GM12878 (cell line): ENCODE data around the gene TBC1D1. TPM values are rescaled to one million over a fixed set of nuclear protein-coding genes. Genes with fewer than 3 reads are reported as not detected.

ENCODE experiments used
- ATAC-seq: fragments of 200-7000 bp; cut with Tn5 transposase; 3 replicates; pipeline ENCODE4 v1.9.1; 2020; ENCODE audit warnings: mild to moderate bottlenecking, moderate library complexity
- BruUV-seq: library from RNA; stranded (reverse); fragments of 400-500 nt; replicated peaks from 2 replicates; lab custom pipeline; 2021; lab: Mats Ljungman, UMichigan
- CTCF ChIA-PET: fragments of 300-600 bp; sonication (Branson Sonifier 250); formaldehyde crosslinking; extraction: SDS; loops from one replicate; lab custom pipeline; 2021; ENCODE audit warnings: inconsistent platforms; lab: Yijun Ruan, JAX
- POLR2A ChIA-PET: fragments of 350-600 bp; formaldehyde crosslinking; extraction: SDS; loops from one replicate; lab custom pipeline; 2021; ENCODE audit warnings: inconsistent platforms; lab: Charles Lee
- RAD21 ChIA-PET: fragments of 300-600 bp; sonication (Branson Sonifier 250); formaldehyde crosslinking; loops from one replicate; lab custom pipeline; 2023; ENCODE audit warnings: antibody characterized with exemption; ENCODE audit not compliant: unreplicated experiment; lab: Charles Lee
- SMC1A ChIA-PET: fragments of 300-600 bp; sonication (Branson Sonifier 250); formaldehyde crosslinking; loops from one replicate; lab custom pipeline; 2023; ENCODE audit not compliant: unreplicated experiment, uncharacterized antibody; lab: Charles Lee
- DNase-seq: peaks from one replicate; pipeline ENCODE4 v3.0.0-alpha.2; 2011; ENCODE audit warnings: low read depth, low spot score
- FAIRE-seq: peaks from 3 replicates; lab custom pipeline; 2011; peaks lifted over from hg19 to GRCh38; lab: Jason Lieb, UNC
- H2AFZ ChIP-seq: 2 replicates; pipeline ENCODE4 v1.6.0; 2011; ENCODE audit warnings: low read depth, low read length, control low read depth; ENCODE audit not compliant: control insufficient read depth
- H3K27ac ChIP-seq: 2 replicates; pipeline ENCODE4 v1.5.1; 2011; ENCODE audit warnings: control low read depth; ENCODE audit not compliant: control insufficient read depth, insufficient read depth
- H3K27me3 ChIP-seq, 2 experiments: replicated peaks in 1 of 2; 2 replicates each; pipeline versions ENCODE4 v1.6.0 to v1.6.1; 2011; ENCODE audit warnings: low read length in 1 of 2; ENCODE audit not compliant: control insufficient read depth in 2 of 2, insufficient read depth in 2 of 2
- H3K36me3 ChIP-seq, 2 experiments: 2 replicates each; pipeline ENCODE4 v1.5.1; 2011; ENCODE audit warnings: low read length in 1 of 2; ENCODE audit not compliant: control insufficient read depth in 2 of 2, insufficient read depth in 2 of 2
- H3K4me1 ChIP-seq: 2 replicates; pipeline ENCODE4 v1.6.1; 2011; ENCODE audit warnings: mild to moderate bottlenecking, low read length, moderate library complexity, mixed read lengths; ENCODE audit not compliant: control insufficient read depth, insufficient read depth
- H3K4me2 ChIP-seq: 2 replicates; pipeline ENCODE4 v1.6.0; 2011; ENCODE audit warnings: control low read depth; ENCODE audit not compliant: control insufficient read depth, insufficient read depth
- H3K4me3 ChIP-seq: fragments of 200-600 bp; sonication (generic); 2 replicates; pipeline ENCODE4 v1.5.1; 2016
- H3K79me2 ChIP-seq: 2 replicates; pipeline ENCODE4 v1.6.0; 2011; ENCODE audit warnings: low read length; ENCODE audit not compliant: control insufficient read depth, insufficient read depth
- H3K9ac ChIP-seq: 2 replicates; pipeline ENCODE4 v1.8.0; 2011; ENCODE audit warnings: low read length, control low read depth, mixed read lengths; ENCODE audit not compliant: control insufficient read depth, insufficient read depth
- H3K9me3 ChIP-seq: replicated peaks from 3 replicates; pipeline ENCODE4 v1.5.1; 2011; ENCODE audit warnings: mild to moderate bottlenecking, low read length; ENCODE audit not compliant: control insufficient read depth, insufficient read depth
- H4K20me1 ChIP-seq: 2 replicates; pipeline ENCODE4 v1.6.0; 2011; ENCODE audit not compliant: control insufficient read depth, insufficient read depth
- GABPA ChIP-seq: IDR thresholded peaks from 2 replicates; pipeline ENCODE4 v1.6.1; 2014; ENCODE audit warnings: antibody characterized with exemption, low read depth, mild to moderate bottlenecking, inconsistent platforms
- NFXL1 ChIP-seq: fragments of 450-650 bp; IDR thresholded peaks from 2 replicates; pipeline ENCODE4 v1.6.1; 2017; ENCODE audit warnings: antibody characterized with exemption, mild to moderate bottlenecking, borderline replicate concordance
- RUNX3 ChIP-seq: IDR thresholded peaks from 2 replicates; pipeline ENCODE4 v1.6.1; 2012; ENCODE audit warnings: low read length, inconsistent platforms
- SMAD5 ChIP-seq: IDR thresholded peaks from 2 replicates; pipeline ENCODE4 v1.6.1; 2016; ENCODE audit warnings: antibody characterized with exemption, low read depth
- TCF12 ChIP-seq: IDR thresholded peaks from 2 replicates; pipeline ENCODE4 v1.6.1; 2011; ENCODE audit warnings: low read depth, mild to moderate bottlenecking, low read length
- WGBS: methylation state at CpG from one replicate; pipeline ENCODE4 v1.1.6; 2016; ENCODE audit warnings: low lambda C conversion rate; ENCODE audit not compliant: insufficient replicate concordance, insufficient coverage; ENCODE audit errors: missing lambda C conversion rate; 5-methylcytosine and 5-hydroxymethylcytosine counted together
- in situ Hi-C: fragments of 300-500 bp; cut with MboI; formaldehyde crosslinking; loops from 9 replicates; pipeline ENCODE4 v1.14.3; 2018; ENCODE audit warnings: mixed read lengths
- intact Hi-C: fragments of 100-400 bp; cut with micrococcal nuclease; formaldehyde crosslinking; loops from one replicate; pipeline ENCODE4 v1.14.2; 2022; ENCODE audit not compliant: unreplicated experiment
- polyA plus RNA-seq, 11 experiments: library from polyadenylated mRNA; depleted of rRNA in 4 of 11; unstranded in 6 of 11; stranded (reverse) in 5 of 11; fragments of >200 nt; fragmentation: Nextera tagmentation in 4 of 11; fragmentation: Illumina TruSeq in 1 of 11; extraction: Ambion mirVana in 4 of 11; extraction: Trizol in 1 of 11; gene quantifications; 1 replicate in 1 of 11; 2 replicates in 10 of 11; pipeline versions ENCODE4 v1.2.1 to v1.2.3, GENCODE V29; 2011 to 2016; ENCODE audit warnings: inconsistent platforms in 2 of 11, missing spikeins in 2 of 11, low read depth in 1 of 11
- total RNA-seq, 4 experiments: library from RNA; depleted of rRNA in 3 of 4; stranded (reverse); fragments of >200 nt in 3 of 4; fragmentation: Illumina TruSeq in 1 of 4; extraction: Trizol in 1 of 4; gene quantifications; 2 replicates each; pipeline versions ENCODE4 v1.2.1 to v1.2.3, GENCODE V29; 2013 to 2021
- TF ChIP-seq, protein P1 (sequence below): fragments of 450-650 bp; IDR thresholded peaks from 2 replicates; pipeline ENCODE4 v1.6.1; 2016; ENCODE audit warnings: mild to moderate bottlenecking, moderate library complexity, borderline replicate concordance

Gene TBC1D1
- total and polyA plus RNA-seq, 10 of the 15 experiments (the other 5 are each of a cell fraction or from before 2014, with no cell fraction given): 5.3 to 102 (median 57.8) TPM

- peak; percentile 13 for DNase-seq
- POLR2A ChIA-PET: no interaction called here
- intact Hi-C loops: no loop called here
Measured at GRCh38 chr4:37948542-37948941, 57.7 kb downstream of the TBC1D1 start.

GRCh38 chr4:37949636-37950426 is 58.9 kb downstream of the TBC1D1 start:
- no peak overlapping the region for H2AFZ ChIP-seq
- WGBS: 98% methylated on average over 9 of the region's 9 CpGs
- no peaks in the 10 kb centered on the region for H4K20me1 ChIP-seq
- SMC1A ChIA-PET: no interaction called here
- no peak for DNase-seq
- ATAC-seq: no peak
- TF ChIP-seq, protein P1, sequence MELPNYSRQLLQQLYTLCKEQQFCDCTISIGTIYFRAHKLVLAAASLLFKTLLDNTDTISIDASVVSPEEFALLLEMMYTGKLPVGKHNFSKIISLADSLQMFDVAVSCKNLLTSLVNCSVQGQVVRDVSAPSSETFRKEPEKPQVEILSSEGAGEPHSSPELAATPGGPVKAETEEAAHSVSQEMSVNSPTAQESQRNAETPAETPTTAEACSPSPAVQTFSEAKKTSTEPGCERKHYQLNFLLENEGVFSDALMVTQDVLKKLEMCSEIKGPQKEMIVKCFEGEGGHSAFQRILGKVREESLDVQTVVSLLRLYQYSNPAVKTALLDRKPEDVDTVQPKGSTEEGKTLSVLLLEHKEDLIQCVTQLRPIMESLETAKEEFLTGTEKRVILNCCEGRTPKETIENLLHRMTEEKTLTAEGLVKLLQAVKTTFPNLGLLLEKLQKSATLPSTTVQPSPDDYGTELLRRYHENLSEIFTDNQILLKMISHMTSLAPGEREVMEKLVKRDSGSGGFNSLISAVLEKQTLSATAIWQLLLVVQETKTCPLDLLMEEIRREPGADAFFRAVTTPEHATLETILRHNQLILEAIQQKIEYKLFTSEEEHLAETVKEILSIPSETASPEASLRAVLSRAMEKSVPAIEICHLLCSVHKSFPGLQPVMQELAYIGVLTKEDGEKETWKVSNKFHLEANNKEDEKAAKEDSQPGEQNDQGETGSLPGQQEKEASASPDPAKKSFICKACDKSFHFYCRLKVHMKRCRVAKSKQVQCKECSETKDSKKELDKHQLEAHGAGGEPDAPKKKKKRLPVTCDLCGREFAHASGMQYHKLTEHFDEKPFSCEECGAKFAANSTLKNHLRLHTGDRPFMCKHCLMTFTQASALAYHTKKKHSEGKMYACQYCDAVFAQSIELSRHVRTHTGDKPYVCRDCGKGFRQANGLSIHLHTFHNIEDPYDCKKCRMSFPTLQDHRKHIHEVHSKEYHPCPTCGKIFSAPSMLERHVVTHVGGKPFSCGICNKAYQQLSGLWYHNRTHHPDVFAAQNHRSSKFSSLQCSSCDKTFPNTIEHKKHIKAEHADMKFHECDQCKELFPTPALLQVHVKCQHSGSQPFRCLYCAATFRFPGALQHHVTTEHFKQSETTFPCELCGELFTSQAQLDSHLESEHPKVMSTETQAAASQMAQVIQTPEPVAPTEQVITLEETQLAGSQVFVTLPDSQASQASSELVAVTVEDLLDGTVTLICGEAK: peak; percentile 62; the same call in 1 of the 2 replicates
- TF ChIP-seq NFXL1: no peak
- TF ChIP-seq, all 136 proteins: peak for 1
- H3K4me1 ChIP-seq: peaks cover 5% of the 10 kb centered on the region; the same call in 1 of the 2 replicates
- in situ Hi-C loops (no loop called here), intact Hi-C loops (no loop called here)
- no peaks in the 10 kb centered on the region for H3K27me3 ChIP-seq
- no peak overlapping the region for H3K9ac ChIP-seq
- ChIA-PET RAD21 (no interaction called here), POLR2A (no interaction called here), CTCF (no interaction called here)
- H3K36me3 ChIP-seq: no peaks in the 10 kb centered on the region
- FAIRE-seq: no peak
- H3K9me3 ChIP-seq: no peaks in the 10 kb centered on the region
- no peak overlapping the region for H3K4me2 ChIP-seq
- no TSS peak for BruUV-seq
- H3K4me3 ChIP-seq: no peak overlapping the region
- H3K27ac ChIP-seq: no peak overlapping the region
- no peaks in the 10 kb centered on the region; the same call in 1 of the 2 replicates for H3K79me2 ChIP-seq

More at GRCh38 chr4:37948542-37948941, 57.7 kb downstream of the TBC1D1 start:
- SMC1A ChIA-PET: interaction anchor here (0.9 kb wide), 1 partner anchor 53 kb away, joined by 3 read pairs; no protein-coding TSS in a partner anchor
- no peaks in the 10 kb centered on the region; the same call in 1 of the 2 replicates for H3K79me2 ChIP-seq
- no peaks in the 10 kb centered on the region for H3K9me3 ChIP-seq
- RAD21 ChIA-PET: no interaction called here
- in situ Hi-C loops: no loop called here
- no peak for ATAC-seq
- no peaks in the 10 kb centered on the region for H4K20me1 ChIP-seq
- H3K4me2 ChIP-seq: no peak overlapping the region
- WGBS: 74% methylated on average over 4 of the region's 4 CpGs
- no peak overlapping the region for H3K27ac ChIP-seq
- H3K36me3 ChIP-seq: no peaks in the 10 kb centered on the region
- CTCF ChIA-PET: no interaction called here
- H3K4me1 ChIP-seq: peaks cover 5% of the 10 kb centered on the region; the same call in 1 of the 2 replicates
- no peak for FAIRE-seq
- no peak for TF ChIP-seq GABPA
- TF ChIP-seq TCF12: no peak
- TF ChIP-seq RUNX3: peak; percentile 63
- no peak for TF ChIP-seq SMAD5
- no peak overlapping the region for H3K9ac ChIP-seq
- H3K4me3 ChIP-seq: no peak overlapping the region
- H3K27me3 ChIP-seq: no peaks in the 10 kb centered on the region
- H2AFZ ChIP-seq: no peak overlapping the region
- BruUV-seq: no TSS peak
